IMR-90 (cell line): ENCODE results near the gene NPAS2. TPM values are rescaled to one million over a fixed set of nuclear protein-coding genes. Genes with fewer than 3 reads are reported as not detected.

ENCODE experiments used
- ATAC-seq: fragments of 200-7000 bp; cut with Tn5 transposase; 2 replicates; pipeline ENCODE4 v1.9.1; 2020; ENCODE audit warnings: low read depth, mild to moderate bottlenecking, moderate library complexity
- BruUV-seq: library from RNA; stranded (reverse); fragments of 400-500 nt; replicated peaks from 2 replicates; lab custom pipeline; 2021; lab: Mats Ljungman, UMichigan
- CTCF ChIA-PET: fragments of 300-600 bp; formaldehyde crosslinking; extraction: SDS; loops from one replicate; lab custom pipeline; 2021; ENCODE audit warnings: antibody characterized with exemption; lab: Yijun Ruan, JAX
- POLR2A ChIA-PET: fragments of 300-600 bp; sonication (Branson Sonifier 250); formaldehyde crosslinking; loops from one replicate; lab custom pipeline; 2022; ENCODE audit warnings: antibody characterized with exemption; ENCODE audit not compliant: unreplicated experiment; lab: Charles Lee
- DNase-seq: peaks from one replicate; pipeline ENCODE4 v3.0.0; 2013
- H2AFZ ChIP-seq: replicated peaks from 2 replicates; pipeline ENCODE3; 2013; ENCODE audit warnings: low read length, mild to moderate bottlenecking; ENCODE audit not compliant: poor library complexity
- H2AK5ac ChIP-seq: 2 replicates; pipeline ENCODE4 v1.6.1; 2013; ENCODE audit warnings: low read depth, low read length, inconsistent platforms
- H2AK9ac ChIP-seq: replicated peaks from 2 replicates; pipeline ENCODE3; 2013; ENCODE audit warnings: mild to moderate bottlenecking, low read depth, low read length, moderate library complexity; ENCODE audit not compliant: poor library complexity
- H2BK120ac ChIP-seq: 2 replicates; pipeline ENCODE4 v1.6.1; 2013; ENCODE audit warnings: low read depth, low read length, inconsistent platforms
- H2BK15ac ChIP-seq: 3 replicates; pipeline ENCODE4 v1.6.1; 2013; ENCODE audit warnings: low read depth, low read length, inconsistent platforms
- H2BK20ac ChIP-seq: 2 replicates; pipeline ENCODE4 v1.6.1; 2013; ENCODE audit warnings: low read depth, mild to moderate bottlenecking, inconsistent platforms, low read length, moderate library complexity
- H2BK5ac ChIP-seq: 2 replicates; pipeline ENCODE4 v1.6.1; 2013; ENCODE audit warnings: mild to moderate bottlenecking, low read depth, low read length, inconsistent platforms; ENCODE audit not compliant: poor library complexity, severe bottlenecking
- H3K14ac ChIP-seq: replicated peaks from 2 replicates; pipeline ENCODE4 v1.6.1; 2013; ENCODE audit warnings: low read depth, low read length, inconsistent platforms
- H3K18ac ChIP-seq: 2 replicates; pipeline ENCODE4 v1.6.1; 2013; ENCODE audit warnings: low read depth, low read length, control low read depth
- H3K23ac ChIP-seq: 2 replicates; pipeline ENCODE4 v1.6.1; 2013; ENCODE audit warnings: low read depth, low read length, inconsistent platforms
- H3K27ac ChIP-seq: 2 replicates; pipeline ENCODE4 v1.5.1; 2013; ENCODE audit warnings: mild to moderate bottlenecking, control low read depth, low read length; ENCODE audit not compliant: insufficient read depth
- H3K27me3 ChIP-seq: 2 replicates; pipeline ENCODE4 v1.6.1; 2013; ENCODE audit warnings: low read length; ENCODE audit not compliant: control insufficient read depth, insufficient read depth
- H3K36me3 ChIP-seq: 2 replicates; pipeline ENCODE4 v1.6.1; 2013; ENCODE audit warnings: low read length, mixed read lengths; ENCODE audit not compliant: control insufficient read depth, insufficient read depth
- H3K4ac ChIP-seq: 2 replicates; pipeline ENCODE4 v1.6.1; 2013; ENCODE audit warnings: low read depth, low read length, inconsistent platforms
- H3K4me1 ChIP-seq: 2 replicates; pipeline ENCODE4 v1.6.1; 2013; ENCODE audit warnings: low read length, mixed read lengths; ENCODE audit not compliant: control insufficient read depth, insufficient read depth
- H3K4me2 ChIP-seq: 2 replicates; pipeline ENCODE4 v1.6.1; 2013; ENCODE audit warnings: low read depth, mild to moderate bottlenecking, control low read depth, low read length, moderate library complexity
- H3K4me3 ChIP-seq: 2 replicates; pipeline ENCODE4 v1.5.1; 2013; ENCODE audit warnings: low read depth, mild to moderate bottlenecking, control low read depth, low read length, moderate library complexity; ENCODE audit not compliant: insufficient read depth
- H3K56ac ChIP-seq: 2 replicates; pipeline ENCODE4 v1.6.1; 2013; ENCODE audit warnings: low read length, inconsistent platforms; ENCODE audit not compliant: insufficient read depth; ENCODE audit errors: extremely low read depth
- H3K79me1 ChIP-seq, 2 experiments: 2 replicates each; pipeline ENCODE4 v1.6.1; 2013; ENCODE audit warnings: low read length in 2 of 2, inconsistent platforms in 1 of 2, low read depth in 1 of 2
- H3K9ac ChIP-seq: 2 replicates; pipeline ENCODE4 v1.6.1; 2013; ENCODE audit warnings: low read depth, low read length, control low read depth
- H3K9me1 ChIP-seq: 2 replicates; pipeline ENCODE4 v1.6.1; 2013; ENCODE audit warnings: low read length, inconsistent platforms; ENCODE audit not compliant: insufficient read depth
- H3K9me3 ChIP-seq: 2 replicates; pipeline ENCODE4 v1.6.1; 2013; ENCODE audit warnings: low read length; ENCODE audit not compliant: control insufficient read depth, insufficient read depth
- H4K20me1 ChIP-seq: 2 replicates; pipeline ENCODE4 v1.6.1; 2013; ENCODE audit warnings: low read length, inconsistent platforms; ENCODE audit not compliant: insufficient read depth
- H4K5ac ChIP-seq: 2 replicates; pipeline ENCODE4 v1.6.1; 2013; ENCODE audit warnings: mild to moderate bottlenecking, low read depth, low read length, control low read depth
- H4K8ac ChIP-seq, 2 experiments: 2 replicates each; pipeline ENCODE4 v1.6.1; 2013; ENCODE audit warnings: low read depth in 2 of 2, low read length in 2 of 2, control low read depth in 1 of 2, inconsistent platforms in 1 of 2
- H4K91ac ChIP-seq: 2 replicates; pipeline ENCODE4 v1.6.1; 2013; ENCODE audit warnings: low read depth, low read length, inconsistent platforms; ENCODE audit not compliant: insufficient read depth
- BHLHE40 ChIP-seq: fragments of 150-350 bp; IDR thresholded peaks from 2 replicates; pipeline ENCODE4 v1.6.1; 2016; ENCODE audit warnings: mild to moderate bottlenecking, low read depth, low read length
- MXI1 ChIP-seq: IDR thresholded peaks from 2 replicates; pipeline ENCODE4 v1.6.1; 2012; ENCODE audit warnings: low read depth, mild to moderate bottlenecking, low read length, moderate library complexity, borderline replicate concordance
- NFE2L2 ChIP-seq: fragments of 150-350 bp; IDR thresholded peaks from 2 replicates; pipeline ENCODE4 v1.6.1; 2016; ENCODE audit warnings: low read depth, mild to moderate bottlenecking, low read length
- RCOR1 ChIP-seq: IDR thresholded peaks from 2 replicates; pipeline ENCODE4 v1.6.1; 2012; ENCODE audit warnings: mild to moderate bottlenecking, low read length, improper control_type of control experiment; ENCODE audit not compliant: insufficient replicate concordance
- WGBS, 2 experiments: methylation state at CpG; one replicate each; pipeline versions ENCODE4 v1.1.5 to v1.1.7; 2013; ENCODE audit warnings: missing lambda C conversion rate in 2 of 2; ENCODE audit not compliant: insufficient read length in 1 of 2; ENCODE audit errors: extremely low coverage in 2 of 2; 5-methylcytosine and 5-hydroxymethylcytosine counted together
- dilution Hi-C: fragments of 300-500 bp; cut with HindIII; formaldehyde crosslinking; loops from one replicate; pipeline ENCODE4 v1.14.3; 2018; ENCODE audit warnings: low sequenced_read_pairs; ENCODE audit not compliant: unreplicated experiment
- in situ Hi-C: fragments of 300-500 bp; cut with MboI; formaldehyde crosslinking; loops from 3 replicates; pipeline ENCODE4 v1.14.3; 2019; ENCODE audit warnings: low sequenced_read_pairs, inconsistent platforms, mixed read lengths
- intact Hi-C: fragments of 100-400 bp; cut with micrococcal nuclease; formaldehyde crosslinking; loops from 2 replicates; pipeline ENCODE4 v1.10.0; 2022
- polyA plus RNA-seq, 3 experiments: library from polyadenylated mRNA; depleted of rRNA; stranded (reverse); fragments of >200 nt; gene quantifications; 2 replicates each; pipeline ENCODE4 v1.2.3, GENCODE V29; 2012; ENCODE audit warnings: low replicate concordance in 1 of 3
- total RNA-seq: library from RNA; depleted of rRNA; stranded (reverse); fragments of >200 nt; gene quantifications from 2 replicates; pipeline ENCODE4 v1.2.3, GENCODE V29; 2012
- TF ChIP-seq, protein P1 (sequence below): conservative IDR thresholded peaks from 2 replicates; pipeline ENCODE4 v1.5.1; 2012; ENCODE audit warnings: mild to moderate bottlenecking, low read depth, low read length, improper control_type of control experiment

Gene NPAS2
- total and polyA plus RNA-seq, 2 of the 4 experiments (the other 2 are of a cell fraction), result 5.2 to 14.8 TPM

DNA sequence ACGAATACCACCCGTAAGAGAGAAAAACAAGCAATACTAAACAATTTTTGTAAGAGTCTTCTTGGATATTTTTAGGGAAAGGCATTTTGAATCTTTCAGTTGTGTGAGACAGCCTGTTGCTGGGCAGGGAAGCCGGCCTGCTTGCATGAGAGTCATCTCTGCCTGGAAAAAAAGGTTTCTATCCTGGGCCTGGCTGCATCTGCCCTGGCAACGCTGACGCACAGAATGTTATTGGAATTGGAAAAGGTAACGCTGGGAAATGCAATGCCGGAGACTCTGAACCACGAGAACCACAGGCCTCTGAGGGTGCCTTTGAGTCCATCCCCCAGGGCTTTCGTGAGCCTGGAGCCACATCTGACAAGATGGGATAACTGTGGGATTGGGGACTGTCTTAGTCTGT, 17.9 kb upstream of the NPAS2 start:
- no peak overlapping the region for H4K91ac ChIP-seq
- ATAC-seq, result no peak
- peaks cover 6% of the 10 kb centered on the region; the same call in 1 of the 2 replicates for H3K4me1 ChIP-seq
- H3K14ac ChIP-seq, result no peak overlapping the region
- H2BK20ac ChIP-seq, result no peak overlapping the region
- no peak overlapping the region for H3K9ac ChIP-seq
- no peak overlapping the region for H3K56ac ChIP-seq
- H2BK120ac ChIP-seq, result no peak overlapping the region
- H3K23ac ChIP-seq, result no peak overlapping the region
- H3K27ac ChIP-seq, result no peak overlapping the region
- H3K9me1 ChIP-seq, result 0 out of 2 replicates have a peak, but pooled peaks cover 8% of the 10 kb centered on the region
- H3K79me1 ChIP-seq, result no peaks in the 10 kb centered on the region
- intact Hi-C loops, result no loop called here
- DNase-seq, result no peak
- H2AK5ac ChIP-seq, result no peak overlapping the region
- ChIA-PET POLR2A (no interaction called here), CTCF (no interaction called here)
- H3K27me3 ChIP-seq, result no peaks in the 10 kb centered on the region
- H2BK5ac ChIP-seq, result no peak overlapping the region
- 86% methylated on average over 1 of the region's 9 CpGs; no CpG with 5 or more reads in 1 of the 2 experiments for WGBS, 2 experiments
- no peaks in the 10 kb centered on the region for H3K36me3 ChIP-seq
- no peak overlapping the region for H4K8ac ChIP-seq
- dilution Hi-C loops, result no loop called here
- H2AFZ ChIP-seq, result no peak overlapping the region
- no peak overlapping the region for H4K5ac ChIP-seq
- no peaks in the 10 kb centered on the region for H4K20me1 ChIP-seq
- TF ChIP-seq, protein P1, sequence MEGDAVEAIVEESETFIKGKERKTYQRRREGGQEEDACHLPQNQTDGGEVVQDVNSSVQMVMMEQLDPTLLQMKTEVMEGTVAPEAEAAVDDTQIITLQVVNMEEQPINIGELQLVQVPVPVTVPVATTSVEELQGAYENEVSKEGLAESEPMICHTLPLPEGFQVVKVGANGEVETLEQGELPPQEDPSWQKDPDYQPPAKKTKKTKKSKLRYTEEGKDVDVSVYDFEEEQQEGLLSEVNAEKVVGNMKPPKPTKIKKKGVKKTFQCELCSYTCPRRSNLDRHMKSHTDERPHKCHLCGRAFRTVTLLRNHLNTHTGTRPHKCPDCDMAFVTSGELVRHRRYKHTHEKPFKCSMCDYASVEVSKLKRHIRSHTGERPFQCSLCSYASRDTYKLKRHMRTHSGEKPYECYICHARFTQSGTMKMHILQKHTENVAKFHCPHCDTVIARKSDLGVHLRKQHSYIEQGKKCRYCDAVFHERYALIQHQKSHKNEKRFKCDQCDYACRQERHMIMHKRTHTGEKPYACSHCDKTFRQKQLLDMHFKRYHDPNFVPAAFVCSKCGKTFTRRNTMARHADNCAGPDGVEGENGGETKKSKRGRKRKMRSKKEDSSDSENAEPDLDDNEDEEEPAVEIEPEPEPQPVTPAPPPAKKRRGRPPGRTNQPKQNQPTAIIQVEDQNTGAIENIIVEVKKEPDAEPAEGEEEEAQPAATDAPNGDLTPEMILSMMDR, result no peak
- TF ChIP-seq NFE2L2, result no peak
- TF ChIP-seq BHLHE40, result no peak
- no peak for TF ChIP-seq RCOR1
- no peak for TF ChIP-seq MXI1
- H3K4ac ChIP-seq, result no peak overlapping the region
- H2BK15ac ChIP-seq, result no peak overlapping the region
- H3K9me3 ChIP-seq, result no peaks in the 10 kb centered on the region
- H3K4me2 ChIP-seq, result no peak overlapping the region
- no peak overlapping the region for H2AK9ac ChIP-seq
- no TSS peak for BruUV-seq
- H3K18ac ChIP-seq, result no peak overlapping the region
- in situ Hi-C loops, result loop anchor here (25.0 kb wide), 1 partner anchor 190 kb away; no protein-coding TSS in a partner anchor
- H3K4me3 ChIP-seq, result no peak overlapping the region
